IPS-18a (cell line): ENCODE data around the gene NODAL.

Experiments
- H3K27ac ChIP-seq: one replicate; pipeline ENCODE4 v1.5.1; 2013; ENCODE audit warnings: low read length
- H3K27me3 ChIP-seq: one replicate; pipeline ENCODE4 v1.6.1; 2013; ENCODE audit warnings: mild to moderate bottlenecking, low read length; ENCODE audit not compliant: control insufficient read depth, insufficient read depth
- H3K36me3 ChIP-seq: one replicate; pipeline ENCODE4 v1.6.1; 2013; ENCODE audit warnings: low read depth, low read length; ENCODE audit not compliant: control insufficient read depth
- H3K4me1 ChIP-seq: one replicate; pipeline ENCODE4 v1.6.1; 2013; ENCODE audit warnings: low read depth, low read length; ENCODE audit not compliant: control insufficient read depth
- H3K4me3 ChIP-seq: one replicate; pipeline ENCODE4 v1.5.1; 2013; ENCODE audit warnings: low read length
- H3K9ac ChIP-seq: one replicate; pipeline ENCODE4 v1.6.1; 2013; ENCODE audit warnings: mild to moderate bottlenecking, low read length, moderate library complexity
- H3K9me3 ChIP-seq: one replicate; pipeline ENCODE4 v1.6.1; 2013; ENCODE audit warnings: low read depth, low read length; ENCODE audit not compliant: control insufficient read depth

The NODAL gene

DNA sequence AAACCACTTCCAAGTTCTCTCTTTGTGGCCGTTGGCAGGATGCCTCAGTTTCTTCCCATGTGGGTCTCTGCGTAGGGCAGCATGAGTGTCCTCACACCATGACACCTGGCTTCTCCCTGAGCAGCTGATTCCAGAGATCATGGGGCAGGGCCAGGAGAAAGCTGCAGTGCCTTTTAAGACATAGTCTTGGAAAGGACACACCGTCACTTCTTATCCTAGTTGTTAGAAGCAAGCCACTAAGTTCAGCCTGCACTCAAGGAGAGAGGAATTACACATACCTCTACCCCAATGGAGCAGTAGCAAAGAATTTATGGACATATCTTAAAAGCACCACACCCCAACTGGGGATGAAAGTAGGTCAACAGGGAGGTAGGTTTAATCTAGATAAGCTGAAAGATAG is 16.4 kb downstream of the NODAL start:
- peaks cover 12% of the 10 kb centered on the region for H3K4me1 ChIP-seq
- no peak overlapping the region for H3K4me3 ChIP-seq
- no peaks in the 10 kb centered on the region for H3K27me3 ChIP-seq
- H3K9ac ChIP-seq: no peak overlapping the region
- H3K9me3 ChIP-seq: no peaks in the 10 kb centered on the region
- H3K27ac ChIP-seq: no peak overlapping the region
- H3K36me3 ChIP-seq: peaks cover 76% of the 10 kb centered on the region

DNA sequence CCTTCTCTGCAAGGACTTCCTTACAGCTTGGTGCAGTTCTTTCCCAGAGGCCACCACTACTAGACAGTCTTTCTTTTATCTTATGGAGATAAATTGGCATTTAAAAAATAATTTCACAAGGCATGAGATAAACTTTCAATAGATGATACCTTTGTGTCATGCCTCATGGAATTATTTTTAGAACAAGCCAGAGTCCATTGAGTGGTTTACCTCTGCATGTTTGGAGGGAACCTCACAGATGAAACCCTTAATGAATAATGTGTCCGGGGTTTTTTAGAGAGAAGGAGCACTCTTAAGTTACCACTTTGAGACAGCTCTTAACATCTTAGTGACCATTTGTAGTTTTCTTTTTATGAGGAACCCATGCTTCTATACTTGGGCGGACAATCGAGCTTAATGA is 17.2 kb downstream of the NODAL start:
- H3K27ac ChIP-seq: no peak overlapping the region
- H3K9me3 ChIP-seq: no peaks in the 10 kb centered on the region
- no peak overlapping the region for H3K9ac ChIP-seq
- H3K4me1 ChIP-seq: peaks cover 12% of the 10 kb centered on the region
- H3K36me3 ChIP-seq: peaks cover 78% of the 10 kb centered on the region
- no peak overlapping the region for H3K4me3 ChIP-seq
- no peaks in the 10 kb centered on the region for H3K27me3 ChIP-seq

DNA sequence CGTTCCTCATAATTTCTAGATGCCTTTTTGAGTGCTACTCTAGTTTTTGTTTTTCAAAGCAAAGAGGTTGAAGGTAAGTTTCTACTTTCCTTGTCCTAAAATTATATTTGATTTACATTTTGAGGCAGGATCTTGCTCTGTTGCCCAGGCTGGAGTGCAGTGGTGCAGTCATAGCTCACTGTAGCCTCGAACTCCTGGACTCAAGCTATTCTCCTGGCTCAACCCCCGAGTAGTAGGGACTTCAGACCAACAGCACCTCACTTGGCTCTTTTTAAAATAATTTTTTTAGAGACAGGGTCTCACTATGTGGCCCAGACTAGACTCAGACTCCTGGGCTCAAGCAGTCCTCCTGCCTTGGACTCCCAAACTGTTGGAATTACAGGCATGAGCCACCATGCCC is 22.8 kb downstream of the NODAL start:
- H3K9me3 ChIP-seq: no peaks in the 10 kb centered on the region
- no peak overlapping the region for H3K27ac ChIP-seq
- H3K36me3 ChIP-seq: peaks cover 39% of the 10 kb centered on the region
- no peaks in the 10 kb centered on the region for H3K27me3 ChIP-seq
- H3K9ac ChIP-seq: no peak overlapping the region
- H3K4me1 ChIP-seq: peaks cover 4% of the 10 kb centered on the region
- no peak overlapping the region for H3K4me3 ChIP-seq

DNA sequence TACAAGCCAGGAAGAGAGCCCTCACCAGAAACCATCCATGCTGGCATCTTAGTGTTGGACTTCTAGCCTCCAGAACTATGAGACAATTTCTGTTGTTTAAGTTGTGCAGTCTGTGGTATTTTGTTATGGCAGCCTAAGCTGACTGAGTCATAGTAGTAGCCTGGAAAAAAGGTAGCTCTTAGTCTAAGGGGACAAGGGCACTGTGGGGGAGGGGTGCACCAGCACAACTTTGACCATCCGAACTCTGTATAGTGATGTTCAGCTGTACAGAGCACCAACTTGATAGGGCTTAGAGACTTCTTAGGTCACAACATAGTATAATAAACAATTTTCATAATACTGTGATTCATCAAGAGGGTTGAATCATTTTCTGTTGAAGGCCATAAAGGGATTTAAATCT is 23.3 kb downstream of the NODAL start:
- H3K9ac ChIP-seq: no peak overlapping the region
- peaks cover under 1% of the 10 kb centered on the region for H3K4me1 ChIP-seq
- H3K4me3 ChIP-seq: no peak overlapping the region
- H3K27ac ChIP-seq: no peak overlapping the region
- H3K36me3 ChIP-seq: peaks cover 34% of the 10 kb centered on the region
- H3K27me3 ChIP-seq: no peaks in the 10 kb centered on the region
- no peaks in the 10 kb centered on the region for H3K9me3 ChIP-seq

DNA sequence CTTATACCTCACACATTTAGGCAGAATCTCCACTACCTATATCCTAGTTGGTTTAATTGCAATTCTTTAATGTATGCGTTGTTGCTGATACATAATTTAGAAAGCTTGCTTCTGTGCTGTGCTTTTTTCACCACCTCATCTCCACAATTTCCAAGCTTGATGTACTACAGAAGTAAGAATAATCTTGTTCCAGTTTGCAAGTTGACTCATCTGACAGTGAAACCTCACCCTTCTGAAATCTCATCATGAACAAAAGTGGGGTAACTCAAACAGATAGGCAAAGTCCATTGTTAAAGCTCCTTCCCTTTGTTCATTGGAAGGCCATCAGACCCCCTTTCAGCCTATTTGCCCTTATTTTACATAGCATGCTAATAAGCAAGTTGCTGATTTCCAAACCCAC is 23.9 kb downstream of the NODAL start:
- Histone ChIP-seq H3K27ac (no peak overlapping the region), H3K9me3 (no peaks in the 10 kb centered on the region), H3K27me3 (no peaks in the 10 kb centered on the region), H3K9ac (no peak overlapping the region), H3K36me3 (peaks cover 29% of the 10 kb centered on the region), H3K4me3 (no peak overlapping the region), H3K4me1 (no peaks in the 10 kb centered on the region)

DNA sequence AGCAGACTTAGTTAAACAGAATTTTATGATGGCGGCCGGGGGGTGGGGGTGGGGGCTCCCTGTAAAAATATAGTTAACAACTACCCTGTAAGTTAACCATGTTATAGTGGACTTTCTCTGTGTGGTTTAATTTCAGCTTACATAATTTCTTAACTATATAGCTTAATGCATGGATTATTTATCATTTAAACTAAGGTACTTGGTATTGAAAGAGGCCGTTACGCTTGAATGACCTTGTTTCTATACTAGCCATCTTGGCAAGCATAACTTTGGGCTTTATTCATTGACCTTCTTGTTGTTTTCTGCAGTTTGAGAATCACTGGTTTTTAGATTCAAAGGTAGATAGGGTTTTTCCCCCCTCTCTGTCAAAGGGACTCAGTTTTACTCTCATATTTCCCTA is 29.1 kb downstream of the NODAL start:
- H3K36me3 ChIP-seq: peaks cover 5% of the 10 kb centered on the region
- H3K4me3 ChIP-seq: no peak overlapping the region

DNA sequence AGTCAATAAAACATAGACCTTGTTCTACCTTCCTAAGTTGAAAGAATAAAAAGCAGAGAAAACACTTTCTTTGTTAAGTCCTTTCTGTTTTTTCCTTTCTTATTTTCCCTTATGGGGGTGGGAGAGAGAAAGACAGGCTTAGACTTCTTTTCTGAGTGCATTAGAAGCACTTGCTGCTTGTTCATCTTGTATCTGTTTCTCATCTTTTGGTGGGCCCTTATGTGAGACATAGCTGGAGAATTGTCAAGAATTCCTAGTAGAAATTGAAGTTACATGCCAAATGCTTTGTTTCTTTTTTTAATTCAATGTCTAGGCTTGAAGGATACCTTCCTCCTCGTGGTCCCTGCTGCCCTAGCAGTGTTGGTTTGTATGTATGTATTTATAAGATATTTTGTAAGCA is 30.9 kb downstream of the NODAL start:
- Histone ChIP-seq H3K4me1 (peaks cover 3% of the 10 kb centered on the region), H3K4me3 (no peak overlapping the region), H3K27me3 (no peaks in the 10 kb centered on the region), H3K27ac (no peak overlapping the region), H3K9ac (no peak overlapping the region), H3K36me3 (peaks cover 5% of the 10 kb centered on the region), H3K9me3 (no peaks in the 10 kb centered on the region)

More for the DNA sequence above, 29.1 kb downstream of the NODAL start:
- Histone ChIP-seq H3K9ac (no peak overlapping the region), H3K27me3 (no peaks in the 10 kb centered on the region), H3K4me1 (no peaks in the 10 kb centered on the region), H3K9me3 (no peaks in the 10 kb centered on the region), H3K27ac (no peak overlapping the region)

DNA sequence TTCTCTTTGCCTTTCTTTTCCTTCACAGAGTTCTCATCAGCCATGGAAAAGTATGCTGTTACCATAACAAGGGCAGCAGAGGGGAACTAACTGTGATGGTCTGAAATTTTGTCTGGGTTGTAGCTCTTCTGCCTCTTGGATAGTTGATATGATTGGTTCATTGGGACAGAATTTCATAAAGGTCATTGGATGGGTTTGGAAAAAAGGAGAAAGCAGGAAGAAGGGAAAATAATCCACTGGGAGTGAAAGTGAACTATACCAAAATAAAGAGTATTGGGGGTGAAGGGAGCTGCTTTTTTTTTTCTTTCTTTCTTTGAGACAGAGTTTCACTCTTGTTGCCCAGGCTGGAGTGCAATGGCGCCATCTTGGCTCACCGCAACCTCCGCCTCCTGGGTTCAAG is 31.7 kb downstream of the NODAL start:
- no peak overlapping the region for H3K9ac ChIP-seq
- H3K27ac ChIP-seq: no peak overlapping the region
- H3K27me3 ChIP-seq: no peaks in the 10 kb centered on the region
- no peaks in the 10 kb centered on the region for H3K9me3 ChIP-seq
- peaks cover 10% of the 10 kb centered on the region for H3K4me1 ChIP-seq
- H3K4me3 ChIP-seq: no peak overlapping the region
- H3K36me3 ChIP-seq: peaks cover 5% of the 10 kb centered on the region

DNA sequence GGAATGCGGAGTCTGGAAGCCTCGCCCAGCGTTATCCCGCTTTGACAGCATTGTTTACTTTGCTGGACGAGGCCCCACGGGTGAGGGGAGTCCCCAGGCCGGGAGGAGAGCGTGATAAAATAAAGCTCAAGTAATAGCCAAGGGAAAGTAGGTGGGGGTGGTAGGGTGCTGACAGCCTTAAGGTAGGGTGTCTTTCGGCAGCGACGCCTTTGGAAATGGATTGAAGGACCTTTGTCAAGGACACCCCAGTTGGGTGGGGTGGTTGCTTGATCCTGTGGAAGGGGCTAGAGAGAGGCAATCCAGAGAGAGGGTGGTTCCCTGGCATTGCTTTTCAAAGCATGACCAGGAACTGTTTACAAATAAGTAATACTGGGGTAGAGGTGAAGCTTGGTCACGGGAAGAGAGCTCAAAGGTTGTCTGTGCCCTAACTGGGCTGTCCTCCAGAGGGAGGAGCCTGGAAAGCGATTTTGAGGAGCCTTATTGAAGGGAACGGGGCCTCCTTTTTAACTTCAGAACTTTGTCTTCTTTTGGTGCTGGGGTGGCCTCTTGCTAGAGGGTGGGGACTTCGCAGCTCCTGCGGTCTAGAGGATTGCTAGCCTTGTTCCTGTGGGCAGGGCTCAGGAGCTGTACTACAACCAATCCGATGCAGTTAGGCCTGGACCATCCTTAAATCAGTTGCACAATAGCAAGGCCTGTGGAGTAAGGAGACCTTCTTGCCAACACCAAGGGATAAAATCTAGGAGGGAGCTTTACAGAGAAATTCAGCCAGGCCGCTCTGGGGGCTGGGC is 36.2 kb downstream of the NODAL start:
- Histone ChIP-seq H3K4me1 (peaks cover 14% of the 10 kb centered on the region), H3K27ac (no peak overlapping the region), H3K4me3 (peak overlapping the region; percentile 91), H3K36me3 (peaks cover 5% of the 10 kb centered on the region), H3K9me3 (no peaks in the 10 kb centered on the region), H3K9ac (peak overlapping the region; percentile 73), H3K27me3 (no peaks in the 10 kb centered on the region)

DNA sequence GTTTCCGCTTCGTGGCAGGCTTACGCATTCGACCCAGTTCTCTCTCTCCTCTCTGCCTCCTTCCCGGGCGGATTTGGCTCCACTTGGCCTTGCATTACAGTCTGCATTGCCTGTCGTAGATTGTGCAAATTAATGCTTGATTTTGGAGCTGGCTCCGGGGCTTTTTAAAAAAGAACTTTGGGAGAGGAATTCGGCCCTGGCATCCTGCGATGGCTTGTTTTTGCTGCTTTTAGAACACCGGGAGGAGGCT is 36.8 kb downstream of the NODAL start:
- no peak overlapping the region for H3K27ac ChIP-seq
- H3K36me3 ChIP-seq: peaks cover 5% of the 10 kb centered on the region
- peak overlapping the region; percentile 73 for H3K9ac ChIP-seq
- H3K27me3 ChIP-seq: no peaks in the 10 kb centered on the region
- H3K4me1 ChIP-seq: peaks cover 14% of the 10 kb centered on the region
- H3K4me3 ChIP-seq: peak overlapping the region; percentile 91
- no peaks in the 10 kb centered on the region for H3K9me3 ChIP-seq

DNA sequence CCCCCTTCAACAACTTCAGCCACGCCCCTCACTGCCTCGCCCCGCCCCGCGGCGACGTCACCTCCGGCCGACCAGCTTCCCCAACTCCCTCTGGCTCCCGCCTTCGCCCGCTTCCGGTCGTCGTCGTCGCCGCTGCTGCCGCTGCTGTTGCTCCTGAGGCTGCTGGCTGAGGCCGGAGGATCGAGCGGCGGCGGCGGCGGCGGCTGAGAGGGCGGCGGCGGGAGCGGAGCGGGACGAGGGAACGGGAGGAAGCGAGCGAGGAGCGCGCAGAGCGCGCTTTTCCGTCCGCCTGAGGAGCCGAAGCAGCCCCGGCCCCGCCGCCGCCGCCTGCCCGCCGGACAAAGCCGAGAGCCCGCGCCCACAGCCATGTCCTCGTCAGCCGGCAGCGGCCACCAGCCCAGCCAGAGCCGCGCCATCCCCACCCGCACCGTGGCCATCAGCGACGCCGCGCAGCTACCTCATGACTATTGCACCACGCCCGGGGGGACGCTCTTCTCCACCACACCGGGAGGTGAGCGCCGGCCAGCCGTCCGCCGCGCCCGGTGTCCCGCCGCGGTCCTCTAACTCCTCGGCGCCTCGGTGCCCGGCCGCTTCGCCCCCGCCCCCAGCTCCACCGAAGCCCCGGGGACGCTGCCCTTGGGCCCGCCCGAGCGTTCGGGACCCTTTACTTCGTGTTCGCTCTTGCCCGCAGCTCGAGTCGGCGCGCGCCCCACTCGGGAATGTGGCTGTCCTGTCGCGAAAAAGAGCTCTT is 37.3 kb downstream of the NODAL start, which contains the start of gene EIF4EBP2:
TSS of gene EIF4EBP2 (plus strand) at position 110 of the 751 bp plus-strand sequence. CDS start at position 367, 257 bp downstream.
- Histone ChIP-seq H3K9me3 (no peaks in the 10 kb centered on the region), H3K9ac (peak within 1 kb of the TSS; percentile 73), H3K27ac (no peak within 1 kb of the TSS), H3K4me1 (peaks cover 14% of the 10 kb centered on the region), H3K4me3 (peak within 1 kb of the TSS; percentile 91), H3K27me3 (no peaks in the 10 kb centered on the region), H3K36me3 (peaks cover 5% of the 10 kb centered on the region)
